ENCODE results near the gene RXRA. TPM values are rescaled to one million over a fixed set of nuclear protein-coding genes. Genes with fewer than 3 reads are reported as not detected.

RXRA gene
- polyA plus RNA-seq, 1 of the 3 experiments (the other 2 are of a cell fraction) = 7.6 TPM

DNA sequence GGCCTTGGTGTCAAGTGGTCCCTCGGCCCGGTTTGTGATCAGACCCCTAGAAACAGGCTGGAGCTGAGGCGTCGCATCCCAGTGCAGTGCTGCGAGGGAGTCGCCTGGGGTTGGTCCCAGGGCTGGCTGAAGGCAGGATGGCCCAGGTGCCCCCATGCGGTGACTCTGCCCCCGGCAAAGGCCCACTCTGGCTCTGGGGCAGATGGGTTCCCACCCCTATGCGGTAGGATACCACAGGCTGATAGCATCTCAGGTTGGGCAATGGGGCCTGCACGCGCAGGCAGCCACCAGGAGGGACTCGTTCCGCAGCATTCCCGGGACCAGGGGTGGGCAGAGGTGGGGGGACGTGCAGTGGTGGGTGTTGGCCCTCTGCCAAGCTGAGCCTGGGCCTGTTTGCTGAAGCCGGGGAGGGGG, 86.0 kb downstream of the RXRA start:
- Histone ChIP-seq H4K20me1 (ENCODE audit: insufficient read depth) (peaks cover 10% of the 10 kb centered on the region), H3K36me3 (replicated peaks in 1 of 2; ENCODE audit: control insufficient read depth in 1 of 2, insufficient read depth in 2 of 2, low read length in 1 of 2) (no peaks in the 10 kb centered on the region), H3K4me1 (ENCODE audit: control insufficient read depth in 1 of 2, insufficient read depth in 2 of 2, low read depth in 1 of 2, low read length in 1 of 2) (peaks cover 29 to 37% of the 10 kb centered on the region in 2 experiments; a peak in 3 of 4 replicates), H3K27me3 (ENCODE audit: insufficient read depth) (no peaks in the 10 kb centered on the region), H3K27ac (ENCODE audit: low read depth in 2 of 2, low read length in 1 of 2) (no peak overlapping the region), H3K9ac (no peak overlapping the region), H3F3A (replicated peaks; ENCODE audit: insufficient read depth) (peaks cover 4% of the 10 kb centered on the region), H3K4me3 (ENCODE audit: low read depth in 2 of 2, low read length in 1 of 2) (no peak overlapping the region), H3K4me2 (no peak overlapping the region), H2AFZ (ENCODE audit: low read depth) (no peak overlapping the region), H3K9me2 (no peaks in the 10 kb centered on the region), H3K79me2 (ENCODE audit: insufficient read depth) (peaks cover 6% of the 10 kb centered on the region; the same call in 1 of the 2 replicates), H3K9me3 (no peaks in the 10 kb centered on the region)
- POLR2A ChIA-PET = interaction anchor here (0.6 kb wide), 1 partner anchor 386 kb away, joined by 3 read pairs; no protein-coding TSS in a partner anchor
- 94% methylated on average over 8 of the region's 16 CpGs for WGBS (ENCODE audit: low lambda C conversion rate)
- TF ChIP-seq ZBTB33 (IDR thresholded peaks at IDR 0.05; ENCODE audit: borderline replicate concordance, low read depth) (no peak), IRF3 (IDR thresholded peaks at IDR 0.05; ENCODE audit: low read depth, low read length) (no peak), MXI1 (IDR thresholded peaks at IDR 0.05; ENCODE audit: low read depth, low read length) (no peak), YY1 (IDR thresholded peaks at IDR 0.05; ENCODE audit: low read depth) (no peak), CTCF (IDR thresholded peaks at IDR 0.05) (no peak), TAF1 (IDR thresholded peaks at IDR 0.05; ENCODE audit: borderline replicate concordance, low read depth, low read length) (no peak), FOSL2 (IDR thresholded peaks at IDR 0.05; ENCODE audit: borderline replicate concordance, low read depth) (no peak), GABPA (IDR thresholded peaks at IDR 0.05; ENCODE audit: low read depth) (no peak), ELF1 (IDR thresholded peaks at IDR 0.05) (no peak)
- CTCF ChIA-PET = interaction anchor here (0.6 to 3.3 kb wide), 2 partner anchors 31 to 43 kb away, joined by 3 to 15 read pairs; no protein-coding TSS in a partner anchor
- no peak for DNase-seq

GRCh38 chr9:134413112-134413715, 87.0 kb downstream of the RXRA start:
- CTCF ChIA-PET = interaction anchor here (0.6 to 3.3 kb wide), 5 partner anchors 14 to 49 kb away, joined by 3 to 15 read pairs (median 6); no protein-coding TSS in a partner anchor
- H3K27ac ChIP-seq (ENCODE audit: low read depth in 2 of 2, low read length in 1 of 2) = peak overlapping the region in 1 of 2 experiments; percentile 81; a peak in 2 of 4 replicates
- H3K27me3 ChIP-seq (ENCODE audit: insufficient read depth) = no peaks in the 10 kb centered on the region
- peaks cover 0 to 2% of the 10 kb centered on the region in 2 experiments for H3K36me3 ChIP-seq (replicated peaks in 1 of 2; ENCODE audit: control insufficient read depth in 1 of 2, insufficient read depth in 2 of 2, low read length in 1 of 2)
- H3K9me2 ChIP-seq = no peaks in the 10 kb centered on the region
- peaks cover 23 to 27% of the 10 kb centered on the region in 2 experiments; a peak in 3 of 4 replicates for H3K4me1 ChIP-seq (ENCODE audit: control insufficient read depth in 1 of 2, insufficient read depth in 2 of 2, low read depth in 1 of 2, low read length in 1 of 2)
- H3K9me3 ChIP-seq = no peaks in the 10 kb centered on the region
- H3K4me3 ChIP-seq (ENCODE audit: low read depth in 2 of 2, low read length in 1 of 2) = no peak overlapping the region; a peak in 1 of 4 replicates
- POLR2A ChIA-PET = interaction anchor here (0.6 kb wide), 1 partner anchor 75 kb away, joined by 3 read pairs; no protein-coding TSS in a partner anchor
- peak overlapping the region; percentile 46; the same call in 1 of the 2 replicates for H3K9ac ChIP-seq
- no peak overlapping the region for H2AFZ ChIP-seq (ENCODE audit: low read depth)
- no peaks in the 10 kb centered on the region; the same call in 1 of the 2 replicates for H3K79me2 ChIP-seq (ENCODE audit: insufficient read depth)
- WGBS (ENCODE audit: low lambda C conversion rate) = 97% methylated on average over 7 of the region's 13 CpGs
- H3F3A ChIP-seq (replicated peaks; ENCODE audit: insufficient read depth) = peaks cover 4% of the 10 kb centered on the region
- H3K4me2 ChIP-seq = peak overlapping the region; percentile 73; the same call in 1 of the 2 replicates
- H4K20me1 ChIP-seq (ENCODE audit: insufficient read depth) = peaks cover 10% of the 10 kb centered on the region
- no peak for DNase-seq
- TF ChIP-seq ZBTB33 (IDR thresholded peaks at IDR 0.05; ENCODE audit: borderline replicate concordance, low read depth) = no peak
- no peak for TF ChIP-seq SMC3 (IDR thresholded peaks at IDR 0.05; ENCODE audit: low read depth, low read length)
- no peak for TF ChIP-seq MXI1 (IDR thresholded peaks at IDR 0.05; ENCODE audit: low read depth, low read length)
- TF ChIP-seq CTCF (IDR thresholded peaks at IDR 0.05) = no peak
- no peak for TF ChIP-seq USF2 (IDR thresholded peaks at IDR 0.05; ENCODE audit: borderline replicate concordance, low read depth, low read length)
- no peak for TF ChIP-seq JUND (IDR thresholded peaks at IDR 0.05)
